ENCODE measurements around the gene PRKRA. TPM values are rescaled to one million over a fixed set of nuclear protein-coding genes. Genes with fewer than 3 reads are reported as not detected.

Gene PRKRA
- polyA plus RNA-seq, 1 of the 3 experiments (the other 2 are of a cell fraction) = 44.3 TPM

DNA sequence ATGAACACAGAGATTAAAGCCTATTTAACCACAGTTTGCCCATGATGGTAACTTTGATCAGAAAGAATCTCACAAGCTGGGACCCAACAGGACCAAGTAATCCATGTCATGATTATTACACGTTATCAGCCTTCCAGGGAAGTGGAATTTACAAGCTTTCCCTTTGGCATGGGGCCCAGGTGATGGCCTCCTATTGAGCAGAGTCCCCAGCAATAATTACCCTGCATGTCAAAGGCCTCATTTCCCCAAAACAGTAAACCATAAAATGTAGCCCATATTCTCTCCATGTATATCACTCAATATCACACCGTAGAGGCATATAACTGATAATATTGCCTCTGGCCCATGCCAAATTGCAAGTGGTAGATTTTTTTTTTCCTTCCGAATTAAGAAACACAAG lies 38.9 kb downstream of the PRKRA start:
- Histone ChIP-seq H3K9me3 (no peaks in the 10 kb centered on the region), H3K4me1 (ENCODE audit: control insufficient read depth in 1 of 2, insufficient read depth in 2 of 2, low read depth in 1 of 2, low read length in 1 of 2) (peaks cover 3 to 6% of the 10 kb centered on the region in 2 experiments; a peak in 3 of 4 replicates), H3K4me3 (ENCODE audit: low read depth in 2 of 2, low read length in 1 of 2) (no peak overlapping the region), H3K27me3 (ENCODE audit: insufficient read depth) (no peaks in the 10 kb centered on the region), H3K36me3 (replicated peaks in 1 of 2; ENCODE audit: control insufficient read depth in 1 of 2, insufficient read depth in 2 of 2, low read length in 1 of 2) (no peaks in the 10 kb centered on the region), H2AFZ (ENCODE audit: low read depth) (no peak overlapping the region), H3K79me2 (ENCODE audit: insufficient read depth) (peaks cover 7% of the 10 kb centered on the region; the same call in 1 of the 2 replicates), H3K4me2 (no peak overlapping the region), H3K9ac (no peak overlapping the region), H3F3A (replicated peaks; ENCODE audit: insufficient read depth) (peaks cover 7% of the 10 kb centered on the region), H4K20me1 (ENCODE audit: insufficient read depth) (no peaks in the 10 kb centered on the region), H3K9me2 (no peaks in the 10 kb centered on the region), H3K27ac (ENCODE audit: low read depth in 2 of 2, low read length in 1 of 2) (no peak overlapping the region)
- TF ChIP-seq ZBTB33 (IDR thresholded peaks at IDR 0.05; ENCODE audit: borderline replicate concordance, low read depth) (no peak), PBX3 (IDR thresholded peaks at IDR 0.05) (no peak), MXI1 (IDR thresholded peaks at IDR 0.05; ENCODE audit: low read depth, low read length) (no peak), SMC3 (IDR thresholded peaks at IDR 0.05; ENCODE audit: low read depth, low read length) (no peak), TCF12 (IDR thresholded peaks at IDR 0.05) (no peak), MAX (IDR thresholded peaks at IDR 0.05; ENCODE audit: low read depth) (no peak)
- TF ChIP-seq, protein P1, sequence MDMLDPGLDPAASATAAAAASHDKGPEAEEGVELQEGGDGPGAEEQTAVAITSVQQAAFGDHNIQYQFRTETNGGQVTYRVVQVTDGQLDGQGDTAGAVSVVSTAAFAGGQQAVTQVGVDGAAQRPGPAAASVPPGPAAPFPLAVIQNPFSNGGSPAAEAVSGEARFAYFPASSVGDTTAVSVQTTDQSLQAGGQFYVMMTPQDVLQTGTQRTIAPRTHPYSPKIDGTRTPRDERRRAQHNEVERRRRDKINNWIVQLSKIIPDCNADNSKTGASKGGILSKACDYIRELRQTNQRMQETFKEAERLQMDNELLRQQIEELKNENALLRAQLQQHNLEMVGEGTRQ (IDR thresholded peaks at IDR 0.05; ENCODE audit: borderline replicate concordance, low read depth, low read length) = no peak
- DNase-seq = no peak
- WGBS (ENCODE audit: low lambda C conversion rate) = 72% methylated on average over 3 of the region's 3 CpGs
- CTCF ChIA-PET = interaction anchor here (3.8 kb wide), 1 partner anchor 300 kb away, joined by 41 read pairs; the partner anchor contains the start of gene RBM45
- POLR2A ChIA-PET = no interaction called here

DNA sequence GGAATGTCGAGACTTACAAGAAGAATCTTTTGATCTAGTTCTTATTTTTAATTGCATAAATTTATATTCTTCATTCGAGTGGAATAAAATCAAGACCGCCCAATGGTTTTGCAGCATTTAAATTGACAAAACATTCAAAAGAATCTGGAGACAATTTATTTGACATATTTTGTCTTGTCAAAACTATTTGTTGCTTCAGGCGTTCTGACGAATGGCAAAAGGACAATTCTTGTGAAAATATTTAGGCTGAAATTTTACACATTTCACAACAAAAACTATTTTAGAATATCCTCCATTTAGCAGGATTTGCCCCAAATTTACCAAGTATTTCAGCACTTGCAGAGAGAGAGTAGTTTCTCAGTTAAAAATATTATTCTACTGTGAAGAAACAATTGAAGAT lies 41.7 kb downstream of the PRKRA start:
- no peak overlapping the region for H3K27ac ChIP-seq (ENCODE audit: low read depth in 2 of 2, low read length in 1 of 2)
- no peaks in the 10 kb centered on the region for H3K9me3 ChIP-seq
- DNase-seq = no peak
- H3K36me3 ChIP-seq (replicated peaks in 1 of 2; ENCODE audit: control insufficient read depth in 1 of 2, insufficient read depth in 2 of 2, low read length in 1 of 2) = no peaks in the 10 kb centered on the region
- POLR2A ChIA-PET = no interaction called here
- TF ChIP-seq ZBTB33 (IDR thresholded peaks at IDR 0.05; ENCODE audit: borderline replicate concordance, low read depth) (no peak), ELF1 (IDR thresholded peaks at IDR 0.05) (no peak), FOXJ3 (CRISPR knock-in tag; IDR thresholded peaks at IDR 0.05) (no peak), JUND (IDR thresholded peaks at IDR 0.05) (no peak), POLR2AphosphoS5 (IDR thresholded peaks at IDR 0.05; ENCODE audit: low read depth, low read length) (no peak), RCOR1 (IDR thresholded peaks at IDR 0.05; ENCODE audit: low read length) (no peak), RFX5 (IDR thresholded peaks at IDR 0.05; ENCODE audit: low read length) (no peak), CHD2 (IDR thresholded peaks at IDR 0.05; ENCODE audit: low read length, partially characterized antibody) (no peak), GATA2 (CRISPR knock-in tag; IDR thresholded peaks at IDR 0.05) (no peak), TCF12 (IDR thresholded peaks at IDR 0.05) (no peak), EZH2phosphoT487 (IDR thresholded peaks at IDR 0.05; ENCODE audit: borderline replicate concordance, low read depth) (no peak), GABPA (IDR thresholded peaks at IDR 0.05; ENCODE audit: low read depth) (no peak)
- TF ChIP-seq, protein P2, sequence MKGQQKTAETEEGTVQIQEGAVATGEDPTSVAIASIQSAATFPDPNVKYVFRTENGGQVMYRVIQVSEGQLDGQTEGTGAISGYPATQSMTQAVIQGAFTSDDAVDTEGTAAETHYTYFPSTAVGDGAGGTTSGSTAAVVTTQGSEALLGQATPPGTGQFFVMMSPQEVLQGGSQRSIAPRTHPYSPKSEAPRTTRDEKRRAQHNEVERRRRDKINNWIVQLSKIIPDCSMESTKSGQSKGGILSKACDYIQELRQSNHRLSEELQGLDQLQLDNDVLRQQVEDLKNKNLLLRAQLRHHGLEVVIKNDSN (IDR thresholded peaks at IDR 0.05; ENCODE audit: borderline replicate concordance, low read depth) = no peak
- H4K20me1 ChIP-seq (ENCODE audit: insufficient read depth) = no peaks in the 10 kb centered on the region
- CTCF ChIA-PET = interaction anchor here (0.9 kb wide), 1 partner anchor 9 kb away, joined by 3 read pairs; no protein-coding TSS in a partner anchor
- H3K4me2 ChIP-seq = no peak overlapping the region
- no peaks in the 10 kb centered on the region for H3K27me3 ChIP-seq (ENCODE audit: insufficient read depth)
- no peaks in the 10 kb centered on the region for H3K79me2 ChIP-seq (ENCODE audit: insufficient read depth)
- no peaks in the 10 kb centered on the region for H3K9me2 ChIP-seq
- H2AFZ ChIP-seq (ENCODE audit: low read depth) = no peak overlapping the region
- H3F3A ChIP-seq (replicated peaks; ENCODE audit: insufficient read depth) = peaks cover 4% of the 10 kb centered on the region
- WGBS (ENCODE audit: low lambda C conversion rate) = 75% methylated on average over 5 of the region's 5 CpGs
- no peak overlapping the region for H3K4me3 ChIP-seq (ENCODE audit: low read depth in 2 of 2, low read length in 1 of 2)
- H3K9ac ChIP-seq = no peak overlapping the region
- peaks cover 0 to 2% of the 10 kb centered on the region in 2 experiments; a peak in 2 of 4 replicates for H3K4me1 ChIP-seq (ENCODE audit: control insufficient read depth in 1 of 2, insufficient read depth in 2 of 2, low read depth in 1 of 2, low read length in 1 of 2)

Data from SK-N-SH (cell line).